Limb (tissue), 2 donors: ENCODE measurements around the gene EXPH5.

Experiments
- DNase-seq, 2 donors: peaks; one replicate each; pipeline ENCODE4 v3.0.0-alpha.2; 2016; ENCODE audit errors: extremely low spot score in 2 of 2

The EXPH5 gene

DNA sequence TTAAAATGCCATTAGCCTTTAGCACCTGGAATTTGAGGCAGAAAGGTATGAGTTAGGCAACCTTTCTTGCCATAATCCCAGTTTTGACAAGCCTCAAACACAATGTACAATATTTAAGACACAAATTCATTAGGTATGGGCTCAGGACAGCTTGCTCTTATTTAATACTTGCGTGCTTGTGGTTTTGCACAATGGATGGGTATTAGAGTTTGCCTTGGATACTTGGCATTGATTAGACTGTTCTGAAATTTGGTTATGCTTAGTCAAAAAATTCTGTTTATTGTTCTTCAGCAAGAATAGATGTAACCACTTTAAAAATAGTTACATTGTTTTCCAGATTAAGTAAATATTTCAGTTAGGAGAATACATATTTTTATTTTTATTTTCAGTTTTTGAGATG lies 120.9 kb downstream of the EXPH5 start:
- no peak for DNase-seq

DNA sequence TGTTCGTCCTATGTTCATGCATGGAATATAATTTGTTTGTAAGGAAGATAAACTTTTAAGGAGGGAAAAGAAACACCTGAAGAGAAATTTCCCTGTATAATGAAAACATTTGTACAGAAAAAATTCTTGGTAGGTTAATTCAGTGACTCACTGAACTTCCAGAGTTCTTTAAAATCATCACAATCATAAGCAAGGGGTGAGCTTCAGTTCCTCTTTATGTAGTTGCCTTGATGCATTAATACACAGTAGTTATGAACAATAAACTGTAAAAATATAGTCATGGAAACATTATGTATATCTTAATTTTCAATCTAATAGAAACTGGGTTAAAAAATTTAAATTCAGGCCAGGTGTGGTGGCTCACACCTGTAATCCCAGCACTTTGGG lies 125.1 kb downstream of the EXPH5 start:
- DNase-seq: no peak

DNA sequence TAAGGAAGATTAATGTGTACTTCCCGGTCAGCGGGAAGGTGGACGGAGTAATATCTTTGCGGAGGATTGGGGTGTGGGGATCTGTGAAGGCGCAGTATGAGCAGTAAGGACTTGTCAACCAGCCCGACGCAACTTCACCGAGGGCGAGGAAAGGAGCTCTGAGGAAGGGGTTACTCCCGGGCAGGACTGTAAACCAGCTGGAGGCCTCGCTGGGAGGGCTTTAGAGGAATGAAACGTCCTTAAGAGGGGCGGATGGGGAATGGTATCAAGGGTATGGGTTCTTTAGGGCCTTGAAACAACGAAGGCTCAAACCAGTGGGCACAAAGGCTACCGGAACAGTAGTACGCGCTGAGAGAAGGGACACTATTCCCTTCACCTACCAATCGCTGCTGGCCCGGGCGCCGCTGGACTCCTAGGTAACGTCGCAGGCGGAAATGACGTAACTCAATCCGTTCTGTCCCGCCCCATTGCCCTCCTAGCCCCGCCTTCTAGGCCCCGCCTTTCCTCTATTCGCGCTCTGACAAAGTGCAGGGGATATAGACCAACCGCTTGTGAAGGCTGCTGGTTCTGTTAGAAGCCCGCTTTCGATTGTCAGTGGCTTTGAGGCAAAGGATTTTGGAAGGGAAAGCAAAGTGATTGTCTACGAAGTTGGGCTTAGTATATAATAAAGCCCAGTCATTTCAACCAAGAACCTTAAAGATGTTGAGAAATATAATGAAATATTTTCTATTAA lies 126.3 kb downstream of the EXPH5 start, which contains the start of gene C11orf65:
C11orf65 (minus strand) TSS at position 439 of the 733 bp plus-strand sequence. CDS start 5,970 bp downstream, outside the sequence.
- peak; percentile 97 for DNase-seq

DNA sequence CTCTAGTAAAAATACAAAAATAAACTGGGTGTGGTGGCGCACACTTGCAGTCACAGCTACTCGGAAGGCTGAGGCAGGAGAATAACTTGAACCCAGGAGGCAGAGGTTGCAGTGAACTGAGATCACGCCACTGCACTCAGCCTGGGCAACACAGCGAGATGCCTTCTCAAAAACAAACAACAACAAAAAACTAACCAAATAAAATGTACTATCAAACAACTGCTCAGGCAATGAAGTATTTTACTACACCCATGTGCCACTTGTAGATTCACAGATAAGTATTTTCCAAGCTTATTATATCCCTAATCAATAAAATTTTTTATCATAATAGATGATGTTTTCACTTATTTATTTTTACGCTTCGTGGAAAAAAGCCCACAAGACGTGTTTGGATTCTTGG lies 127.2 kb downstream of the EXPH5 start:
- no peak for DNase-seq
